ENCODE measurements around the gene ANKRD13A. TPM values are rescaled to one million over a fixed set of nuclear protein-coding genes. Genes with fewer than 3 reads are reported as not detected.

Gene ANKRD13A
- total and polyA plus RNA-seq, 2 of the 8 experiments (the other 6 are each of a cell fraction or from before 2014, with no cell fraction given) = 16.8 to 21.4 TPM

- Histone ChIP-seq H3K4me3 (ENCODE audit: extremely low read depth in 1 of 4, insufficient read depth in 2 of 4, low read depth in 3 of 4, low read length in 4 of 4) (no peak overlapping the region), H2AFZ (ENCODE audit: low read length) (no peak overlapping the region), H3K79me2 (ENCODE audit: control insufficient read depth in 1 of 2, insufficient read depth in 2 of 2, low read length in 2 of 2) (no peaks in the 10 kb centered on the region), H4K91ac (replicated peaks; ENCODE audit: insufficient read length, low read length) (no peak overlapping the region), H3K36me3 (ENCODE audit: control insufficient read depth in 2 of 4, insufficient read depth in 4 of 4, low read length in 3 of 4) (peaks cover 3 to 39% (median 17%) of the 10 kb centered on the region in 4 experiments; a peak in 6 of 8 replicates), H2BK12ac (ENCODE audit: low read depth, low read length) (no peak overlapping the region), H3K56ac (replicated peaks; ENCODE audit: insufficient read length, low read depth, low read length) (no peak overlapping the region), H3K4me1 (replicated peaks in 1 of 4; ENCODE audit: control insufficient read depth in 3 of 4, insufficient read depth in 4 of 4, low read length in 3 of 4) (no peaks in the 10 kb centered on the region), H3K18ac (ENCODE audit: extremely low read depth, low read length) (no peak overlapping the region), H2BK120ac (replicated peaks; ENCODE audit: low read depth, low read length) (no peak overlapping the region), H3K79me1 (ENCODE audit: low read depth, low read length) (no peaks in the 10 kb centered on the region), H3K9me3 (ENCODE audit: insufficient read depth in 2 of 2, low read depth in 1 of 2, low read length in 1 of 2) (no peaks in the 10 kb centered on the region), H3K23ac (ENCODE audit: insufficient read length) (no peak overlapping the region), H3K9ac (replicated peaks in 1 of 4; ENCODE audit: extremely low read depth in 1 of 4, low read depth in 3 of 4, low read length in 3 of 4) (no peak overlapping the region), H3K14ac (ENCODE audit: insufficient read length) (no peak overlapping the region), H2BK15ac (ENCODE audit: low read length) (no peak overlapping the region), H3K27ac (ENCODE audit: low read depth, low read length) (no peak overlapping the region), H4K5ac (ENCODE audit: insufficient read length, low read depth, low read length) (no peak overlapping the region), H3K4ac (replicated peaks; ENCODE audit: insufficient read length, low read depth, low read length) (no peak overlapping the region), H2BK5ac (ENCODE audit: low read depth, low read length) (no peak overlapping the region), H3K4me2 (ENCODE audit: insufficient read depth in 1 of 2, low read depth in 2 of 2, low read length in 2 of 2) (no peak overlapping the region), H4K8ac (ENCODE audit: extremely low read depth, insufficient read depth, low read length) (no peak overlapping the region), H2AK5ac (ENCODE audit: low read depth, low read length) (no peak overlapping the region), H3K27me3 (replicated peaks in 1 of 4; ENCODE audit: control insufficient read depth in 3 of 4, extremely low read depth in 1 of 4, insufficient read depth in 3 of 4, low read length in 3 of 4) (no peaks in the 10 kb centered on the region), H3K23me2 (ENCODE audit: low read depth, low read length) (no peaks in the 10 kb centered on the region), H4K20me1 (replicated peaks in 1 of 2; ENCODE audit: control insufficient read depth in 1 of 2, insufficient read depth in 2 of 2, low read length in 2 of 2) (no peaks in the 10 kb centered on the region), H2BK20ac (ENCODE audit: low read length) (no peak overlapping the region)
- WGBS, 2 experiments (ENCODE audit: extremely low coverage in 1 of 2, insufficient coverage in 1 of 2, insufficient read length in 1 of 2, insufficient replicate concordance in 2 of 2, low coverage in 1 of 2, low lambda C conversion rate in 2 of 2, missing lambda C conversion rate in 1 of 2) = 90% methylated on average over 8 of the region's 8 CpGs; no CpG with 5 or more reads in 1 of the 2 experiments
- DNase-seq (ENCODE audit: low read depth in 1 of 2, low spot score in 2 of 2) (no peak), FAIRE-seq (no peak)
- POLR2A ChIA-PET (ENCODE audit: partially characterized antibody) = no interaction called here
- CTCF ChIA-PET (ENCODE audit: partially characterized antibody) = no interaction called here
- TF ChIP-seq EGR1 (IDR thresholded peaks at IDR 0.05; ENCODE audit: borderline replicate concordance, low read depth, low read length) (no peak), RBBP5 (IDR thresholded peaks at IDR 0.05; ENCODE audit: borderline replicate concordance, low read depth, low read length) (no peak), RFX5 (IDR thresholded peaks at IDR 0.05; ENCODE audit: borderline replicate concordance, low read depth, low read length) (no peak), E2F6 (IDR thresholded peaks at IDR 0.05) (no peak), TCF12 (IDR thresholded peaks at IDR 0.05; ENCODE audit: low read depth, low read length) (no peak), CREB1 (IDR thresholded peaks at IDR 0.05) (no peak), MAX (IDR thresholded peaks at IDR 0.05) (no peak), CBX5 (IDR thresholded peaks at IDR 0.05; ENCODE audit: low read depth, low read length) (no peak), TBP (IDR thresholded peaks at IDR 0.05; ENCODE audit: low read depth, low read length) (no peak), PHF8 (conservative IDR thresholded peaks at IDR 0.05; ENCODE audit: low read depth, low read length) (no peak), GTF2F1 (IDR thresholded peaks at IDR 0.05; ENCODE audit: borderline replicate concordance, low read depth, low read length) (no peak), POLR2AphosphoS5 (IDR thresholded peaks at IDR 0.05; ENCODE audit: low read depth, low read length) (no peak), RXRA (IDR thresholded peaks at IDR 0.05; ENCODE audit: insufficient read depth, low read depth, low read length) (no peak)
Observed at GRCh38 chr12:109983432-109984142, 15.6 kb upstream of the ANKRD13A start.

All from H1 (cell line).